CD4-positive, alpha-beta T cell treated with Interleukin-15 for 1 hour (primary cell): ENCODE results near the gene CCL20.
A peak's percentile ranks its signal among the peaks of the same experiment; 100 is the strongest.

ENCODE experiments used
- DNase-seq: peaks from one replicate; pipeline ENCODE4 v3.0.0-alpha.2; 2020

Gene CCL20

DNA sequence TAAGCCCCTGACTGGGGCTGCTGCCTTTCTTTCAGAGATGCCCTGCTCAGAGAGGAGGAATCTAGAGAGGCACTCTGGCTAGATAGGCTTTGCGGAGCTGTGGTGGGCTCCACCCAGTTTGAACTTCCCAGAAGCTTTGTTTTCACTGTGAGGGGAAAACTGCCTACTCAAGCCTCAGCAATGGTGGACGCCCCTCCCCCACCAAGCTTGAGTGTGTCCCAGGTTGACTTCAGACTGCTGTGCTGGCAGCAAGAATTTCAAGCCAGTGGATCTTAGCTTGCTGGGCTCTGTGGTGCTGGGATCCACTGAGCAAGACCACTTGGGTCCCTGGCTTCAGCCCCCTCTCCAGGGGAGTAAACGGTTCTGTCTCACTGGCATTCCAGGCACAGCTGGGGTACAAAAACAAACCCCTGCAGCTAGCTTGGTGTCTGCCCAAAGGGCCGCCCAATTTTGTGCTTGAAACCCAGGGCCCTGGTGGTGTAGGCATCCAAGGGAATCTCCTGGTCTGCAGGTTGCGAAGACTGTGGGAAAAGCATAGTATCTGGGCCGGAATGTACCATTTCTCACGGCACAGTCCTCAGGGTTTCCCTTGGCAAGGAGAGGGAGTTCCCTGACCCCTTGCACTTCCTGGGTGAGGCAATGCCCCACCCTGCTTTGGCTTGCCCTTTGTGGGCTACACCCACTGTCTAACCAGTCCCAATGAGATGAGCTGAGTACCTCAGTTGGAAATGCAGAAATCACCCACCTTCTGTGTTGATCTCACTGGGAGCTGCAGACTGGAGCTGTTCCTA is 25.9 kb downstream of the CCL20 start:
- peak; percentile 48 for DNase-seq

GRCh38 chr2:227846831-227847230 is 33.2 kb downstream of the CCL20 start:
- DNase-seq = no peak

DNA sequence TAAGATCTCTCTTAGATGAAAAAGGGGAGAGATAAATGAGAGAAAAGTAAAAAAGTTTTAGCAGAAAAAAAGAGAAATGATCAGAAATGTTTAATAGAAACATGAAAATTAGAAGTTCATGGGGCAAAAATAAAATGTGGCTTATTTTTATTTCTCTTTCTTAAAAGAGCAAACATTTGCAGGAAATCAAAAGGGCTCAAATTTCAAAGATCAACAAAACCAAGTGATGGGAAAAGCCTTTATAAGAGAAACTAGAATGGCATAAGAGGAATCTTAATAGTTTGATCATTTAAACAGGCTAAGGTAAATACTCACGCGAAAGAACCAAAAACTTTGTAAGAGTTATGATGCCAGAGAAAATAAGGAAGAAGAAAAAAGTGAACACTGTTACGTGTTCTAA is 34.5 kb downstream of the CCL20 start:
- DNase-seq = no peak

GRCh38 chr2:227848586-227848985 is 34.9 kb downstream of the CCL20 start:
- DNase-seq = no peak

GRCh38 chr2:227849906-227850305 is 36.3 kb downstream of the CCL20 start:
- no peak for DNase-seq

GRCh38 chr2:227853204-227853629 is 39.6 kb downstream of the CCL20 start:
- no peak for DNase-seq

- DNase-seq = no peak
Observed at GRCh38 chr2:227853765-227854271, 40.2 kb downstream of the CCL20 start.

DNA sequence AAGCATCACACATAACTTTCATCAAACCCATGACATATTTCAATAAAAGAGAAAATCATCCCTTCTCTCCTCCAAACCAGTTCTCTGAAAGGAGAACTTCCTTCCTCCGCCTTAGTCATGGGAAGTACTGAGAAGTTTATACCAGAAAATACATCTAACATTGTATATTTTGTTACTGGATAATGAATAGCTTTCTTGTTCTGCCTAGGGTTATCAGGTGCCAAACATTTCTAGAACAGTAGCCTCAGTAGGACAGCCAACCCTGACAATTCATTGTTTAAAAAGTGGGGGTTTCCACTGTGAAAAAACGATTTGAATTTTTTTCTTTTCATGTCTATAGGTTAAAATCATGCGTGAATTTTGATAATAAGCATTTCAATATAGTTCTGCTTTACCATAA is 41.8 kb downstream of the CCL20 start:
- no peak for DNase-seq

- no peak for DNase-seq
Observed at GRCh38 chr2:227856697-227857096, 43.1 kb downstream of the CCL20 start.

DNA sequence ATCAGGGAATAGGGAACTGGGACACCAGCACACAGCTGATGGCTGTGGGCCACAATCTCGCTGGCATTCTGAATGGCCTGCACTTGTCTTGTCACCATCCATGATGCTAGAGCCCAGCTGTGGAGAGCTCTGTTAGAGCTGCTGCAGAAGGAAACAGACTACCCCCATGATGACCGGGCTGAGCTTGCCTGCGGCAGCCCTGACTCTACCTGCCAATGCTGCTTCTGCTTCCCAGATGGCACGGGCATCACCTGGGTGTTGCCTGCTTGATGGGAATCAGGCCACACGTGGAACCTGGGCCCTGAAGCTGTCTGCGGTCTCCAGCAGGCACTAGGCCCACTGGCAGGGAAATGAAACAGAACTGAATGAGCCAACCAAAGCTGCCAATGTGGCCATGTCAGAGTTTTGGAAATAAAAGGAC is 46.6 kb downstream of the CCL20 start:
- no peak for DNase-seq

DNA sequence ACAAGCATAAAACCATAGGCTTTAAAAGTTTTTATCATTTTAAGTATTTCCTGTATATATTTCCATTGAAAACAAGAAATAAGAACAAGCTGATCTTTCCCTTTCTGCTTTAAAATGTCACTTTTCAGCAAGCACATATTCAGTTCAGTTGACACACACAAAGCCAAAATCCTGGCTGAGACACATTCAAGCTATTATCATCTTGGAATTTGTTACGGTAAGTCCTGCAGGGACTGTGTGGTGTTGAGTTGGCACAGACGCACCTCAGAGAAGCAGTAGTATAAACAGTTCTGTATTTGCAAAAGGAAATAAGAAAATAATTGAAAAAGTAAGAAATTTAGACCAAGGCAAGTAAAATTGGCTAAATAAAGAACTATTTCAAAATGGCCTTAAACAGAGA is 47.4 kb downstream of the CCL20 start:
- DNase-seq = no peak

GRCh38 chr2:227862227-227862740 is 48.6 kb downstream of the CCL20 start:
- DNase-seq = no peak

DNA sequence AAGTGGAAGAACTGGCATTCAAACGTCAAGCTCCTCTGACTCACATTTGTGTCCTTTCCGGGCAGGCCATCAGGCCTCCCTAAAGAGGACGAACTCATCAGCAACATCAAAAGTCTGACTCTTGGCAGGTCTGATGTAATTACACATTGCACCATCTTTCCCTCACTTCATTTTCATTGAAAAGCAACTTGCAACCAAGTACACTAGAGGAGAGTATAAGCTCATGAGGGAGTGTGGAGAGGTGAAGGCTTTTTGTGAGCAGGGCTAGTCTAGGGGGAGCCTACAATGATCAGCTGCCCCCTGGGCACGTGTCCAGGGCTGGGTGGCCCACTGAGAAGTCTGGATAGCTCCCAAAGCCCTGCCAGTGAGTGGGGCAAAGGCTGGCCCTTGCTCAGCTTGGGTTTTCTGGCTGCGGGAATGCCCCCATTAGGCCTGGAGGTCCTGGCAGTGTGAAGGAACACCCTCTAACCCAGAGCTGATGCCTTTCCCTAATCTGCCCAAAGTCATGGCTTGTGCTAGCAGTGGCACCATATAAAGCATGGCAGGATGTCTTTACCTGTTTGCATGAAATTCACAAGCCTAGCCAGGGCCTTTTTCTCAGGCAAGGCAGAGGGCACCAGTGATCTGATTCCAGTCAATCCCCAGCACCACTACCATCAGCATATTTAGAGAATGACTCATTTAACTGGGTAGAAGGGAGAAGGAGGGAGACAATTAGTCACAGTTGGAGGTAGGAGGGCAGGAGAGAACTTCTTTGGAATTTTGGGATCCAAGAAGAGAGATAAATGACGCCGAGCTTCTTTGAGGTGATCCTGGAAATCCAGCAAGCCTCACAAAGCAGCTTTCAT is 49.3 kb downstream of the CCL20 start:
- no peak for DNase-seq

DNA sequence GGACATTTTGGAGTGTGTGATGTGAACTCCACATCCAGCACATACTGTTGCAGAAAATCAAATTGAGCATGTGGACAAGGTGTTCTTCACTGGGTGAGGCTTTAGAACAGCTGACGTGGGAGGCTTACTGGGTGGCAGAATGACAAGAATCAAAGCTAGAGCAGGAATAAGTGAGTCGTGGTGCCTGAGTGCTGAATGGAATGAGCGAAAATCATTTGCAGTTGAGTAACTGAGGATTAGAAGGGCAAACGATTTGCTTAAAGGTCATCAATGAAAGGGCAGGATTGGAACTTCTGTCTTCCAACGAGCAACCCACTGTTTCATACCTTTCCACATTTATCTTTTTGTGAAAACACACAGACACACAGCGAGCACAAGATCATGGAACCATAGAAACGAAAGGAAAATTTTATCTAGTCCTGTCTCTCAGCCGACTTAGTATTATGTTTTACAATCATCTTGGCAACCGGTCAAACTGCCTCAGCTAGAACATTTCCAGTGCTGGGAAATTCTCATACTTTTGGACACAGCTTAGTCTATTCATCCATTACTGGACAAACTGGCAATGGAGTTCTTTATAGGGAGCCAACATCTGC is 50.6 kb downstream of the CCL20 start:
- no peak for DNase-seq

DNA sequence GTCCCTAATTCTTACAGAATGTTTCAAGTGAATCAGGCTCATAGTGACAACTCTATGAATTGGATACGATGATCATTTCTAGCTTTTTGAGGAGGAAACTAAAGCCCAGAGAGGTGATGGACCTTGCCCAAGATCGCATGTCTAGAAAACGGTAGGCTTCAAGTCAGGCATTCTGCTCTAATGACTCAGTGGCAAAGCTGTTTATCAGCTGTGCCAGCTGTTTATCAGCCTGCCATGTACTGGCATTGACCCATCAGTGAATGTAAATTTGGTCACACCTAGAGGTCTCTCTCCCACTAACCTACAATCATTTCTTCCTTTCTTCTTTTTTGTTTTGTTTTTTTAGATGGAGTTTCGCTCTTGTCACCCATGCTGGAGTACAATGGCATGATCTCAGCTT is 51.6 kb downstream of the CCL20 start:
- no peak for DNase-seq
